HL-60 (cell line): ENCODE results near the gene DSG4.

Experiments used
- CTCF ChIP-seq: IDR thresholded peaks from one replicate; pipeline ENCODE4 v1.5.1; 2011; ENCODE audit warnings: low read length, control low read depth, inconsistent platforms; ENCODE audit not compliant: insufficient read depth
- GABPA ChIP-seq: IDR thresholded peaks from 2 replicates; pipeline ENCODE4 v1.6.1; 2012; ENCODE audit warnings: low read depth
- POLR2AphosphoS5 ChIP-seq: IDR thresholded peaks from 2 replicates; pipeline ENCODE4 v1.6.1; 2012; ENCODE audit warnings: low read depth
- REST ChIP-seq: IDR thresholded peaks from 2 replicates; pipeline ENCODE4 v1.6.1; 2012; ENCODE audit warnings: low read depth; ENCODE audit not compliant: insufficient replicate concordance

- TF ChIP-seq CTCF (no peak), REST (no peak), POLR2AphosphoS5 (no peak), GABPA (no peak)
These were observed 21.6 kb downstream of the DSG4 start for GRCh38 chr18:31398191-31398590.
